HG02610 (cell line): ENCODE data around the gene ATG7.
"Not testable (repeated sequence)": the region's sequence is repeated elsewhere in the genome, so short reads cannot be mapped to it uniquely, and the experiment has no call there.

Experiments used
- ATAC-seq: cut with Tn5 transposase; IDR thresholded peaks from one replicate; pipeline ENCODE4 v1.9.1; 2021; ENCODE audit warnings: mild to moderate bottlenecking, moderate library complexity; ENCODE audit not compliant: unreplicated experiment

Gene ATG7

DNA sequence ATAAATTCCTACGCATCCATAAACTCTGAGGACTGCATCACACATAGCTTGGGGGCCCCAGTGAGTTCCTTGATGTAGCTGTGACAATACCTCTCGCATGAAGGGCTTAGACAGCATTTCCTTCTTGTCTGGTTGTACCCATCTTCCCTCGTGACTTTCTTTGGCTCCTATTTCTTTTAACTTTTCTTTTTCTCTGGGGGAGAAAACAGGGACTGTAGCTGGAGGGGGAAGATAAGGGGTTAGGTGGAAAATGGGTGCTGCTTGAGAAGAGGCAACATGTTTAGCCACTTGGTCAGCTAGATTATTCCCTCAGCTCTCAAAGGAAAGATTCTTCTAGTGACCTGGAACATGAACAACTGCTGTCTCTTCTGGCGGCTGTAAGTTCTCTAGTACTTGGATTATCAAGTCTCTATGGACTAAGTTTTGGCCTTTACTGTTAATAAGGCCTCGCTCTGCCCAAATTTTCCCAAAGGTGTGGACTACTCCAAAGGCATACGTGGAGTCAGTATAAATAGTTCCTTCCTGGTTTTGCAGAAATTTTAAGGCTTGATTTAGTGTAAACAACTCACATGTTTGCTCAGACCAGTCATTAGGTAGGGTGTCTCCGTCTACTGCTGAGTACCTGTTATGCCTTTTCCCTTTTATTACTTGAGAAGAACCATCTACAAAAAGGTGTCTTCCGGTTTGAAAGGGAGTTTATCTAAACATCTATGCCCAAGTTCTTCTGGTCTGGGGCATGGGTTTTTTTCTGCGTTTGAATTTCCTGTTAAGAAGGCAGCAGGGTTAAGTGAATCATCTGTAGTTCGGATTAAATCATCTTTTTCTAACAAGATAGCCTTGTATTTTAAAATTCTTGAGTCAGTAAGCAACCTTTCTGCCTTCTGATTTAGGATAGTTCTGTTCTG is 21.0 kb upstream of the ATG7 start:
- no peak for ATAC-seq

DNA sequence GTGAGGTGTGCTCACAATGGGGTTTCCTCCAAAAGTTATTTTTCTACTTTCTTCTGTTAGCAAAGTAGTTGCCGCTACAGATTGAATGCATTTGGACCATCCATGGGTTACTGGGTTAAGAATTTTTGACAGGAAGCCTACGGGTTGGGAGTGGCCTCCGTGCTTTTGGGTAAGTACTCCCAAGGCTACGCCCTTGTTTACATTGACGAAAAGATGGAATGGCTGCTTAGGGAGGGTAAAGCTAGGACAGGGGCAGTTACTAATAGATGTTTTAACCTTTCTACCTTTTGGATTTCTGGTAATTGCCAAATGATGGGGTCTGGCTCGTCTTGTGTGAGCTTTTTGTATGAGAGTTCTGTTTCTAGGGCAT is 20.4 kb upstream of the ATG7 start:
- ATAC-seq = no peak

DNA sequence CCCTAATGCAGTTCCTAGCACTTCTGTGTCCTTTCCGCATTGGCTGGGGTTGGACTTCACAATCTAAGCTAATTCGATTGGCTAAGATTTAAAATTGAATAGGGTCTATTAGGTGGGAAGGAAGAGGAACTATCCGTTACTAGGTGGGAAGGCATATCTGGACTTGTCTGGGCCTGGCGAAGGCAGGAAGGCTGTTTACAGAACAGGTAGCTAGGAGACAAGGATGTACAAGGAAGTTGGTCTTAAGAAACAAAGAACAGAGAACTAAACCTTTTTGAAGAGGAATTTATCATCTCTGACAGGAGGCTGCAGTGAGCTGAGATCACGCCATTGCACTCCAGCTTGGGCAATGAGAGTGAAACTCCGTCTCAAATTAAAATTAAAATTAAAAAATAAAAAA is 17.3 kb upstream of the ATG7 start:
- ATAC-seq = no peak

DNA sequence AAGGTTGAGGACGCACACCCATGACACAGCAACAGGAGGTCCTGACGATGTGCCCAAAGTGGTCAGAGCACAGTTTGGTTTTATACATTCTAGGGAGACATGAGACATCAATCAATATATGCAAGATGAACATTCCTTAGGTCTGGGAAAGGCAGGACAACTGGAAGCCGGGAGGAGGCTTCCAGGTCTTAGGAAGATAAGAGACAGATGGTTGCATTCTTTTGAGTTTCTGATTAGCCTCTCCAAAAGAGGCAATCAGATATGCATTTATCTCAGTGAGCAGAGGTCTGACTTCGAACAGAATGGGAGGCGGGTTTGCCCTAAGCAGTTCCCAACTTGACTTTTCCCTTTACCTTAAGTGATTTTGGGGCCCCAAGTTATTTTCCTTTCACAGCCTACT is 16.7 kb upstream of the ATG7 start:
- not testable (repeated sequence) for ATAC-seq

DNA sequence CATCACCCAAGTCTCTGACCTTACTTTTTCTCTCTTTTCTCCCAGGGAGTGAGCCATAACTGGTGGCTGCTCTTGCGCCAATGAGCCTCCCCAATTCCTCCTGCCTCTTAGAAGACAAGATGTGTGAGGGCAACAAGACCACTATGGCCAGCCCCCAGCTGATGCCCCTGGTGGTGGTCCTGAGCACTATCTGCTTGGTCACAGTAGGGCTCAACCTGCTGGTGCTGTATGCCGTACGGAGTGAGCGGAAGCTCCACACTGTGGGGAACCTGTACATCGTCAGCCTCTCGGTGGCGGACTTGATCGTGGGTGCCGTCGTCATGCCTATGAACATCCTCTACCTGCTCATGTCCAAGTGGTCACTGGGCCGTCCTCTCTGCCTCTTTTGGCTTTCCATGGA is 13.2 kb upstream of the ATG7 start:
- no peak for ATAC-seq

DNA sequence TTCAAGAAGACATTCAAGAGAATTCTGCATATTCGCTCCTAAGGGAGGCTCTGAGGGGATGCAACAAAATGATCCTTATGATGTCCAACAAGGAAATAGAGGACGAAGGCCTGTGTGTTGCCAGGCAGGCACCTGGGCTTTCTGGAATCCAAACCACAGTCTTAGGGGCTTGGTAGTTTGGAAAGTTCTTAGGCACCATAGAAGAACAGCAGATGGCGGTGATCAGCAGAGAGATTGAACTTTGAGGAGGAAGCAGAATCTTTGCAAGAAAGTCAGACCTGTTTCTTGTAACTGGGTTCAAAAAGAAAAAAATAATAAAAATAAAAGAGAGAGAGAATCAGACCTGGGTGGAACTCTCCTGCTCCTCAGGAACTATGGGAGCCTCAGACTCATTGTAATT is 11.7 kb upstream of the ATG7 start:
- ATAC-seq = no peak

DNA sequence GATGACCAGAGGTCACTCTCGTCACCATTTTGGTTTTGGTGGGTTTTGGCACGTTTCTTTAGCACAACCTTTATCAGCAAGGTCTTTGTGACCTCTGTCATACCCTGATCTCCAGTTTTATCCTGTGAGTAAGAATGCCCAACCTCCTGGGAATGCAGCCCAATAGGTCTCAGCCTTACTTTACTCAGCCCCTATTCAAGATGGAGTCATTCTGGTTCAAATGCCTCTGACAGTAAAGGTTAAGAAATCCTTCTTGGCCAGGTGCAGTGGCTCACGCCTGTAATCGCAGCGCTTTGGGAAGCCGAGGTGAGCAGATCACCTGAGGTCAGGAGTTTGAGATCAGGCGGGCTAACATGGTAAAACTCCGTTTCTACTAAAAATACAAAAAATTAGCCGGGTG is 3.2 kb upstream of the ATG7 start:
- ATAC-seq = no peak

DNA sequence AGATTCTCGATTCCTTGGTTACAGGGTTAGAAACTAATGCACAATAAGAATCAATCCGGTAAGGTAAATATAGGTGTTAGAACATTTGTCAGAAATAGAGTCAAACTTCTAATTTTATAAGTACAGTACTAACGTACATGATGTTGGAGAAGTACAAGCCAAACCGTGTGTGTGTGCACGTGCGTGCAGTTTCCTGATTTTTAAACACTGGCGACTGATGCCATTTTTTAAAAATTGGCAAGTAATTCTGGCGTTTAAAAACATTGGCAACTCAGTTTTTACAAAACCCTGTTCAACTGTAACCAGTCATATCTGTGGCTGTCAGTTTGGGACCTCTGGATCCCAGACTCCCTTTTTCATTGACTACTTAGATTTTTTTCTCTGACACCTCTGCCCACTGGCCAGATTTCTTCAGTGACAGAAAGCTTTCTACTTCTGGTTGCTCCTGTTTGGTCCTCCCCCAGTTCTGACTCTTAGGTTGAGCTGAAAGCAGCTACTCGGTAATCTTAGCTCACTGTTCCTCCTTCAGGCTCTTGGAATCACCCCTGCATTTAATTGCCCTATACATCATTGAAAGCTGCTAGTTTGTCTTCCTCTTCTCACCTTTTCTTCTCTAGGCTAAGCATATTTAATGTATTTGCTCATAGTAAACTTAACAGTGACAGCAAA is 843 bp downstream of the ATG7 start:
- ATAC-seq = no peak

DNA sequence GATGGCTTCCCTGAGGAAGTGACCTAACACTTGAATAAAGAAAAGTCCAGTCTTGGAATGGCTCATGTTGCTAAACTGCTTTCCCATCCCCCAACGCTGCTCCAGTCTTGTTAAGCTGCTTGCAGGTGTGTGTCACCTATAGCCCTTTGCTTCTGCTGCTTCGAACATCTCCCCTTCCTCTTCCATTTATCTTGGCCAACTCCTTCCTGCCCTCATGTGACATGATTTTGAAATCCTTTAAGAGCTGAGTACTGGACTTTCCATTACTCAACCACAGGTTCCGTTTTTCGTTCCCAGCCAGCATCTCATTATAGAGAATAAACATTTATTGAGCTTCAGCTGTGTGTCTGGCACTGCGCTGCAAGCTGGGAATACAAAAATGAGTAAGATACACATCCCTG is 1.7 kb downstream of the ATG7 start:
- no peak for ATAC-seq

DNA sequence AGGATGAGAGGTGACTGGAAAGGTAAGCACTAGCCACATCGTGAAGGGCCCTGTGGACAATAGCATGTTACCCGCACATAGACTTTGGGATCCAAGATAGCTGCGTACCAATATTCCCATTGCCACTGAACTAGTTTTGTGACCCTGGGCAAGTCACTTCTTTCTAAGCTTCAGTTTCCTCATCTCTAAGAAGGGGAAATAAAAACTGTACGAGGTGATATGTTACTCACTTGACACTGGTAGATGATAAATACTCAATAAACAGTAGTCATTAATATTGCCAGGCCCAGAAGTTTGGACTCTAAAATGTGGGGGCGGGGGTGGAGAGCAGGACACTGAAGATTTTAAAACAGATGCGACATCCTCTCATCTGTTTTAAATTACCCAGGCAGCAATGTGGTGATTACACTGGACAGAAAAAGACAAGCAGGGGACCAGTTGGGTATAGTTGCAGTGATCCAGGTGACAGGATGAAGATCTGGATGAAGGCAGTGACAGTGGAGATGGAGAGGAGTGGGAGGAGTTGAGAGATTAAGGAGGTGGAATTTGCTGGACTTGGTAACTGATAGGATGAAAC is 2.5 kb downstream of the ATG7 start:
- ATAC-seq = no peak

DNA sequence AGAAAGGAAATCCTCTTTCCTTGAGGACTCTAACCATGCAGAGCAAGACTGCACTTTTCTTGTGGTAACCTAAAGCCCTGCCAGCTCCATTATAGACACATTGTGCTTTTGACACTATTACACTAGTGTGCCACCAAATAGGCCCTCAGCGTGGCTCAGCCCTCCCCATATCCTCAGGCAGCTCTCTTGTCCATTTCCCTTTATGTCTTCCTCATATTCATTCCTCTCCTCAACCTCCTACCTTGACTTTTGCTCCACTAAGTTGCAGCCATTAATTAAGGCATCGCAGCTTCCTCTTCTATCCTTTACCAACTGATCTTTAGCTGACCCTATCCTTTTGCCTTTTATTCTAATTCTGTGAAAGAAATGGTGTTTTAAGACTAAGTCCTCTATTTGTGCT is 3.7 kb downstream of the ATG7 start:
- no peak for ATAC-seq

DNA sequence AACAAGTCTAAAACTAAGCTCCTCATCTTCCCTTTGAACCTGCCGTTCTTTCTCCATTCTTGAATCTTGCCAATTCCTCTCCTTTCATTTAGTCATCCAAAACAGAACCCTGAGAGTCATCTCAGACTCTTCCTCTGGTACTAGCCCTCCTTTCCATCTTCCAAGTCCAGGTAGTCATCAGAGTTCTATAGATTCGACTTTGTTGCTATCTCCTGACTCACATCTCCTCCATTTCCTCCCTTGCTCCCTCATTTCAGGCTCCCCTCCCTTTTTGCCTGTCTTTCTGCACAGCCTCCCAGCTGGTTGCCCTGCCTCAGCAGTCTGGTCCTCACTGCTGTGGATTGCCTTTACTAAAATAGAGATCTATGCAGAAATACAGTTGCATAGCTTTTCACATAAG is 4.7 kb downstream of the ATG7 start:
- ATAC-seq = no peak

DNA sequence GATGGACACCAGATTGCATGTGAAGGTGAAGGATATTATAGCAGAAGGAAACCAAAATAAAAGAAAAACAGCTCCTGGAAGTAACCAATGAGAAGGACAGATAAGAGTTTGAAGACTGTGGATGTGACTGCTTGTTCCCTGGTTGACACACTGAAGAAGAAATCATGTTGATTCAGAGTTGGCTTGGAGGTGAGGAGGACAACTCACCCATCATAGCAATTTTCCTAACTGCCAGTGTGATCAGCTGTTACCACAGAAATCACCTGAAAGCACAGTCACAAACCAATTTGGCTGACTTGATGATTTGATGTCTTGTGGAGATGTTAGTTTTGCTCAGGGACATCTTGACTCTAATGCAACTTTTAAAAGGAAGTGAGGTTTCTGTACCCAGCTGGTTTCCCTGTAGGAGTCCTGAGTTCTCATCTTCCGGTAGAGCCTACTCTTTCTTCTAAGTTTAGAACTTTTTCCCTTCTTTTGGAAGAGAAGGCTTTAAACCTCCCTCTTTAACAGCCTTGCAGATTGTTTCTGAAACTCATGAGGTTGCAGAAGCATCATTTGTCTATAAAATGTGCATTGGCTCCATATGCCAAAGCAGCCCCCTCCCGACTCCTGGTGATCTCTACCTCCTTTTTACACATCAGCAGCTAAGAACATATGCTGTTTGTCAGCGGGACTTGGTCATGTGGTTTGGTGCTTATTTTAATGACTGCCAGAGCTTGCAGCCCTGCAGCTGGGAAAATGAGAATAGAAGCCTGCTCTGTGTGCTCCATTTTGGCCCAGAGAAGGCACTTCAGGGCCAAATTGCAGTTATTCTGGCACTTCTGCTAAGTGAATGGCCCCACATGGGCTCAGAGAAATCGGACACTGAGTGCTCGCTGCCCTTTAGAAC is 10.3 kb downstream of the ATG7 start:
- ATAC-seq = no peak

DNA sequence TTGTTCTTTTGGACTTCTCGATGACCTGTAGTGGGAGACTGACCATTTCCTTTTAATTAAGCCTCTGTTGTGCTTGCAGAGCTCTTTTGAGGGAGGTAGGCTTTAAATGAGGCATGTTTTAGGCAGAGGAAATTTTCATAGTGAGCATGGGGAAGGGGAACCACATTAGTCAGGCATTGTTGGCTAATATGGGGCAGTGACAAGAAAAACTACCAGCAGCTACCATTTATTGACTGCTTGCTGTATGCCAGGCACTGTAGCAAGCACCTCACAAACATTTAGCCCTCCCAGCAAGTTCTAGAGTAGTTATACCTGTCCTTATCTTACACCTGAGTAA is 10.9 kb downstream of the ATG7 start:
- ATAC-seq = no peak

DNA sequence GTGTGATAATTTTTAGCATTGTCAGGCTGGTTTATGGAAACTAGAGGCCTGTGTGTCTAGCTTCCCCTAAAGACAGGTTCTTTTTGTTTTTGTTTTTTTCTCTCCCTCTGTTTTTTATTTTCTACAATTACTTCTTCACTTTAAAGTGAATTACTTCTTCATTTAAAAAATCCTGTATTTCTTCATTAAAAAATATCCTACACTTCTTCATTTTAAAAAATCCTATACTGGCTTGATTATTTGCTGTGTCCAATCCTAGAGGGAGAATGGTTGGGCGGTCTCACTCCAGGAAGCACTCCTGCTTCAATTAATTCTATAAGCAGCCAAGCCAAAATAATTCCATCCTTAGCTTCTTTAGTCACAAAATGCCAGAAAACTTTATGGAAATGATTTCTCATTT is 11.8 kb downstream of the ATG7 start:
- ATAC-seq = no peak

DNA sequence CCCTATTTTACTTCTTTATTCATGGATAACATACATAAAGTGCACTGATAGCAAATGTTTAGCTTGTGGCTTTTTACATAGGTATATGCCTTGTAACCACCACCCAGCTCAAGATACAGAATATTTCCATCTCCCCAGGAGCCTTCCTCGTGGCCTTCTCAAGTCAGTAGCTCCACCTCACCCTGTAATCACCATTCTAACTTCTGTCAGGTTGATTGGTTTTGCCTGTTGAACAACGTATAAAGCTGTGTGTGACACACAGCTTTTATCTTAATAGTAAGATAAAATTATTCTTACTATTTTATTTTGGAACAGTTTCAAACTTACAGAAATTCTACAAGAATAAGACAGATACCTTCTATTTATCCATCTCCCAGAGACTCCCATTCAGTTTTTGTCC is 13.3 kb downstream of the ATG7 start:
- ATAC-seq = no peak

DNA sequence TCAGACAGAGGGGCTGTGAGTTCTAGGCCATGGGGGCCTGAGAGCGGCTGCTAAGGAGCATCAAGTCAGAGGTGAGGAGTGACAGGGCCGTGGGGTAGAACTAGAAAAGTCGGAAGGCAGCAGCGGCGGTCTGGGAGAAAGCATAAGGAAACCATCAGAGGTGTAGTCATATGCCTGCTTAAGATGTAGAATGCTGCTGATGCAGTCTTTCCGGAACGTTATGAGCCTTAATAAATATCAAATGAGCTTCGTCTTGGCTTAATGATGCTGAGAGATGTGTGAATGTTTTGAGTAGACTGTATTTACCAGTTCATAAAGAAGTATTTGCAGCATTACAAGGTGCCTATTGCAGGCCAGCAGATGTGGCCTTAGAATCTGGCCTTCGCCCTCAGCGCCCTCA is 15.2 kb downstream of the ATG7 start:
- no peak for ATAC-seq

DNA sequence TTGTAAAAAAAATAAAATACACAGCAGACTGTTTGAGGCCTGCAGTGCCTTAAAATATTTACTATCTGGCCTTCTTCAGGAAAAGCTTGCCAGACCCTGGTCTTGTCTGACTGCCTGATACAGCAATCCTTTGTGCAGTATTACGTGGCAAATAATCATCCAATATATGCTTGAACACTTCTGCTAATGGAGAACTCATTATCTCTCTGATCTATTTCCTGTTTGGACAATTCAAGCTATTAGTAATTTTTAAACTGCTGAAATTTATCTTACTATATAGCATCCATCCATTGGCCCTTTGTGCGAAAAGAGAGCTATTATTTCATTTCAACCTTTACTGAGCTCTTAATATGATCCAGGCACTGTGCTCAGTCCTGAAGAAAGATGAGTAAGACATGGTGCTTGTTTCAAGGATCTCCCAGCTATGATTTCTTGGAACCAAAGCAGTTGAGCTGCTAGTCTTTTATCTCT is 15.9 kb downstream of the ATG7 start:
- no peak for ATAC-seq

DNA sequence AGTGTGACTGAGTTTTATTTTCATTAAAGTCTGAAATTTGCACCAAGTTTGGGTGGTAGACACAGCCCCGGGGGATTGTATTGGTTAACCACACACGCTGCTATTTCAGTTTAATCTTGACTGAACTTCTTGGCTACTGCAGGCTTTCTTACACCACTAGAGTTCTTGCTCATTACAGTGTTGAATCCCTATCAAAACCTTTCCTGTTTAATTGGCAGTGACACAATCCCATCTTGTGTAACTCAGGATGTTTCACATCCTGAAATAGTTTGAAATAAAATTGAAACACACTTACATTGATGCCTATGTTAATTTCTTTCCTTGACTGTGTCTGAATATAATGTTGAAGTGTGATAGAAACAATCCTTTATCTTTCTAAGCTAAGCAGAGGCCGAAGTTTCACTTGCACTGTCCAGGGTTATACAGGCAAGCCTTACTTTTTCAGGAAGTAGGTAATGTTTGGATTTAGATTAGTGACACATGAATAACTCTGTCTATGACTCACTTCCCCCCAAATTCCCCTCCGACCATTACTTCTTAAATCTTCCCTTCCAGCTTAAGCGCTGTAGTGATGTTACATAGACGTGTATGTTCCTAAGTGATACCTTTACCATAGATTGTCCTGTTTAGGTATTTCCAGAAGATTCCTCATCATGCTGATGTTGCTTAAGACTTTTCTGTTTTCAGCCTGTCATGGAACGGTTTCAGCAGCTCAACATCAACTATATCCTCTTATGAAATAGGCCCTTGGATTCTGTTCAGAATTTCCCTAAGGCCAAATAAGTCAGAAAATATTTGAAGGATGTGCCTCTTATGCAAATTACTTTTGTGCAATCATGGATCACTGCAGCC is 16.8 kb downstream of the ATG7 start:
- peak; percentile 72 for ATAC-seq

DNA sequence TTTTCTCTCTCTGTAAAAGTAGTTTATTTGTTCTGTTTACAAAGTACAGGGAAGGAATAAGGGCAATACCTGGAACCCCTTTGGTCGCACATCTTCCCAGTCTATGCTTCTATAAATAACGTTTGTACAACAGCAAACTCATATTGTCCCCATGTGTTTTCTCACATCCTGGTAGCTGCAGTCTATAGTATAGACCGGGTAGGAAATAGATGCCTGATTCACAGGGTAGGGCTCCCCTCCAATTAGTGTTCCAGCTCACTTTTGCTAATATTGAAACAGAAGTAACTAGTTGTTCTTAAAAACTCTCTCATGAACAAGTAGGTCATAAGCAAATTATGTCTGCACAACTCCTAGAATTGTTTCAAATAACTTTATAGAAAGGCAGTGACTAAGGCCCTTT is 17.7 kb downstream of the ATG7 start:
- ATAC-seq = peak; percentile 41
